GM19397 (cell line): Measurements from ENCODE around the gene MAJIN.

ENCODE experiments used
- ATAC-seq: cut with Tn5 transposase; IDR thresholded peaks from one replicate; pipeline ENCODE4 v1.9.1; 2021; ENCODE audit warnings: mild to moderate bottlenecking, moderate library complexity; ENCODE audit not compliant: unreplicated experiment

MAJIN gene

DNA sequence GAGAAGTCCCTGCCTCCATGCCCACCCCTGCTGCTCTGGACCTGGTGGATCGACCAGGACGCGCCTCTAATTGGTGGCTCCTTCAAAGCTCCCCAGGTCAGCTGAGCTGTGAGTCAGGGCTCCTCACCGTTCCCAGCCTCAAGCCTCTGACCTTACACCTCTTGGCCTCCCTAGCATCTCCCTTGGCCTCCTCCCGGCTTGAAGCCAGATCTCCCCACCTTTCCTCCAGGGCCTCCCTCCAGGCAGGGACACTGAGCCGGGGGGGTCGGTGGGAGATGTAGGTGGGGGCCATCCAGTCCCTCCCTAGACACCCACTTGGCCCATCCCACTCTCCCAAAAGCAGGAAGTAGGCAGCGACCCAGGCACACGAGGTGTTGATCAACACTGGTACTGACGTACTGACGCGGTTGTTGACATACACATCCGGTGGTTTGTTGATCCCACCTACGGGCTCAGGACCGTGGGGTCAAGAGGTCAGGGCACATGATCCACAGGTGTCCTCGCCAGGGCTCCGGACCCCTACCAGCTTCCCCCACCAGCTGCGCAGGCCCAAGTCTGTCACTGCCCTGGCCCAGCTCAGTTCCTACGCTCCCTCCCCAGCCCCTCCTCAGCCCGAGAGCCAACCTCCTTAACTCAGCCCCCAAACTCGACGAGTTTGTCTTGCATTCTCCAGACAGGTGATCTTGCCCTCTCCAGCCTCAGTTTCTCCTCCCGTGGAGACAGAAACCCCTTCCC is 55.7 kb downstream of the MAJIN start:
- no peak for ATAC-seq

DNA sequence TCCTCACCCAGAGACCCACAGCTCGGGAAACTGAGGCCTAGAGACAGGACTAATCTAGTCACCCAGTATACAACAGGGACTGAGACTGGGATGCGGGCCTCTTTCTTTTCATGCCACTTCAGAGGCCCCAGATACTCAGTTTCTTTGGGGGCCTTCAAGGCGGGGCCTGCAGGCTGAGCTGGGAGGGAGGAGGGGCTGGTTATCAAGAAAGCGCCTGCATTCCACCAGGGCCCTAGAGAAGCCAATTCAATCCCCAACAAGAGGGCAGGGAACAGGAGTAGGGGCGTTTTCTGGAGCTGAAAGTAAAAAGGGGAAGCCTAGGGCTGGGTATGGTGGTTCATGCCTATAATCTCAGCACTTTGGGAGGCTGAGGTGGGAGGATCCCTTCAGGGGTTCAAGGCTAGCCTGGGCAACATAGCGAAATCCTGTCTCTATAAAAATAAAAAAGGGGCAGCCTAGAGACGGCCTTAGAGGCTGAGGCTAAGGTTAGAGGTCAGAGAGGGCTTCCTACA is 56.5 kb downstream of the MAJIN start:
- ATAC-seq: no peak

DNA sequence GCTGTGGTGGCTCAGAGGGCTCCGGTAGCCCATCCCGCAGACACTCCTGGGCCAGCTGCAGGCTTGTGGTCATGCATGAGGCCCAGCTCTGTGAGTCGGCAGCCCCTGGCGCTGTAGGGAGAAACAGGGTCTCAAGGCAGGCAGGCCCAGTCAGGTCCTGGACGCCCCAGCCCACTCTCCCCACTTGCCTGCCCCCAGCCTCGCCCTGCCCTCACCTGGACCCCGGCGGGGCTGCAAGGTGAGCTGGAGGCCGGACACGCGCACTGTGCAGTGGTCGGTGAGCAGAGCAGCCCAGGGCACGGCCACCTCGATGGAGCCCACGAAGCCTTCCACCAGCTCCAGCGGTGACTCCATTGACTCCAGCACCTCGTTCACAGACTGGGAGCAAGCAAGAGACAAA is 57.8 kb downstream of the MAJIN start:
- ATAC-seq: no peak

DNA sequence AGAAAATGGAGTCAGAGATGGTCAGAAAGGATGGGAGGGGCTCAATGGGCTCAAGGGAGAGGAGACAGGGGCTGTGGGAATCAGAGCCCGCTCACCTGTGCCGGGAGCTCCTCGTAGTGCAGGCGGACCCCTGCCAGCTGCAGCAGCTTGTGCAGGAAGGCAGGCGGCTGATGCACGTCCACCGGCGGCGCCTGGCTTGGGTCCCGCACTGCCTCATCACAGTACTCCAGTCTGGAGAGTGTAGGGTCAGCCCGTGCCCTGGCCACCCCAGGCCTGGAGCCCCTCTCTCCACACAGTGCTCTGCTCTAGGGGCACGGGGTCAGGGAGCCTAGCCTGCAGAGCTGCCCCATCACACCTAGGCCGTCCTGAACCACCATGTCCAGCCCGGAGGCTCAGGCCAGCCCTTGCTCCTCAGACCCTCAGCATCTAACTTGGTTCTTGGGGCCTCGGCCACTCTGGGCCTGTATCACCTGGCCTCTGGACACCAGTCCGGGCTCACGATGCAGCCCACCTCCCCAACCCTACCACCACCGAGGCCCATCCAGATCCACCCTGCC is 58.7 kb downstream of the MAJIN start:
- ATAC-seq: no peak

DNA sequence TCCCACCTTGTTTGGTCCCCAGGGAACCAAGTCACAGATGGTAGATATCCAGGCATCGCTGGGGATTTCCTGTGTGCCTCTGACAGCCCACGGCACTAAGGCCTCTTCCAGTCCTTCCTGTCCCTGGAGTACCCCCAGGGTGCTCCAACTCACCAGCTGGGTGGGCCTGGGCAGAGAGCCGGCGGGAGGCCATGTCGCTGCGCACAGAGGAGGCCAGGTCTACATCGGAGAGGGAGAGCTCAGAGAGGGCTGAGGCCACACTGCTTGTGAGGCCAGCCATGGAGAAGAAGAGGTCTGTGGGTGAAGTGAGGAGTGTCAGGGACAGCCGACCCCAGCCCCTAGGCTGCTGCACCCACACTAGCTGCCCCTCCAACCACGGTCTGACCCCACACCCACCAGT is 60.2 kb downstream of the MAJIN start:
- no peak for ATAC-seq

DNA sequence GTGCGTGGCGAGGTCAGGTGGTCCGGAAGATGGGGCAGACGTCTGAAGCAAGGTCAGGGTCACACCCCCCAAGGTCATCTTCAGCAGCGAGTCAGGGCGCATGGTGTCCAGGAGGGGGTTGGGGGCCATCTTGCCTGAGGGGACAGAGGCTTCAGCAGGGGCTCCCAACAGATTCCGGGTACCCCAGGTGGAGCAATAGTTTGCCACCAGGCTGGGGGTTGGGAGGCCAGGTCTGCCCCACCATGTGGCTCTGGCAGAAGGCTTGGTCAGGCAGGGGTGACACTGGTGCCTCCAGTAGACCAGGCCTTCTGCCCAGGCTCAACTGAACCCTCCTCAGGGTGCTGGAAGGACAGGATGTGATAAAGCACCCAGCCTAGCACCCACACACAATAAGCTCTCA is 60.8 kb downstream of the MAJIN start:
- no peak for ATAC-seq

DNA sequence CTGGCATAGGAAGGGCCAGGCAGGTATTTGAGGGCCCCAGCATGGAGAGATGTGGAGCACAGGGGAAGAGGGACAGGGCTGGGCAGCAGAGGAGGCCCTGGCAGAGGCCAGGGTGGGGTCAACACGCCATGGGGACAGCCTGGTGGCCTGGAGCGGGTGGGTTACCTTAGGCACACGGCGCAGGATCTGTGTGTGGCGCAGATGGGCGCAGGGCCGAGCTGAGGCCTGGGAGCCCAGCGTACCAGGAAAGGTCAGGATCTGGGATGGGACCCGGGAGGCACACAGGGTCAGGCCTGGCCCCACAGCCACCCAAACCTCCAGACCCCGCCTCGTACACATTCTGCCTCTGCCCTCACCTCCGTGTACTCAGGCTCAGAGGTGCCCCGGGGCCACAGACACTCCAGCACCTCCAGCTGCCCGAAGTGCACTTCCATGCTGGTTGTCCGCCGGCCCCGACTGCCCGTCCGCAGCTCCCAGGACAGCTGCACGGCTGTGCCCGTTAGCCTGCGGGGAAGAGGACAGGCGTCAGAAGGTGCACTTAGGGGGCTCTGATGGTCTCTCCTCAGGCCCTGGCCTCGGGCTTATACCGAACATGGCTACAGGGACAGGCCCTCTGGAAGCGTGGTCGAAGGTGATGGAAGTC is 61.3 kb downstream of the MAJIN start:
- no peak for ATAC-seq

DNA sequence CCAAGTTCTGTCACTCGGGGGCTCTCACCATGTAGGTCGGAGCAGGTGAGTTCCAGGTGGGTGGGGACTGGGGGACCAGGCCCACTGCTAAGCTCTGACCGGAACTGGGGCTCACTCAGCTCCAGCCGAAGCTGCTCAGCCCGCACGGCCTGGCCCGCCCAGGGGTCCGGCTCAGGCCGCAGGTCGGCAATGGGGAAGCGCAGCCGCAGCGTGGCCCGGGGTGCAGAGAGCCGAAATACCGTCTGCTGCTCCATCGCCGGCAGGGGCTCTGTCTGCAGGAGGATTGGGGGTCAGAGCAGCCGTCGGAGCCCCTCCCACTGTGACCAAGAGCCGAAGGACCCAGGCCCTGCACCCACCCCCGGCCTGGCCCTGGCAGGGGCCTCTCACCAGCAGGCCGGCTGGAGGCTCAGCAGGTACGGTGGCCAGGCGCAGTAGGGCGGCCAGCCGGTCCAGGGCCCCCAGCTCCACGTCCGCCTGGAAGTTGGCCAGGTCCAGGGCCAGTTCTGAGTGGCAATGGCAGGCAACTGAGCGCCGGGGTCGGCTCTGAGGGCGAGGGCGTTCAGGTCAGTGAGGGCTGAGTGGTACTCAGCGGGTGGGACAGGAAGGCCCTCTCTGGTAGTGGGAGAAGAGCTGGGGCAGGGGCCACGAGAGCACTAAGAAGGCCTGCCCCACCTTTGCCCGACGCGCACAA is 62.1 kb downstream of the MAJIN start:
- ATAC-seq: no peak

DNA sequence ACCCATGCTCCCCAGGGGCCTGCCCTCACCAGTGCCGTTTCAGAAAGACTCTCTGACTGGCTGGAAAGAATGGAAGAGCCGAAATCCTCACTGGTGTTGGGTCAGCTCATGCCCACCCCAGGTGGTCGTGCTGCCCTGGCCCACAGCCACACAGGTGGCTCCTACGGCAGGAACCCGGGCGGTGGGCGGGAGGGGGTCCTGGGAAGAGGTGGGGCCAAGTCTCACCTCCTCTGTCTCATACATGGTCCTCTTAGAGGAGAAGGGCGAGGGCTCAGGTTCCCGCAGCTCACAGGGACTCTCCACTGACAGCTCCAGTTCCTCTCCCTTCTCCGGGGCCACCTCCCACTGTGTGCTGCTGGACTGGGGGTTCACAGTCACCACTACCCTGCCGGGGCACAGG is 63.1 kb downstream of the MAJIN start:
- no peak for ATAC-seq

DNA sequence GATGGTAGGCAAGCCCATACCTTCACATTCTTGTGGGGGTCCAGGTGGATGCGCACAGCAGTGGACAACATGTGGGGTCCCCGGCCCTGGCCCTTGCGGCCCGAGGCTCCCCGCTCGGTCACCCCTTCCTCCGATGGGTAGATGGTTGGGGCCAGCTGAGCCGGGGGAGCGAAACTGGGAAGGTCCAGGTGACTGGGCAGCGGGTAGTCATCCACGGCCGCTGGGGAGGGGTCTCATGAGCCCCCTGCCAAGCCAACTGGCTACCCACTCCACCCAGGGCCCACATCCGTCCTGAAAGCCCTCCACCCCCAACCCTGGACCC is 65.6 kb downstream of the MAJIN start:
- no peak for ATAC-seq

DNA sequence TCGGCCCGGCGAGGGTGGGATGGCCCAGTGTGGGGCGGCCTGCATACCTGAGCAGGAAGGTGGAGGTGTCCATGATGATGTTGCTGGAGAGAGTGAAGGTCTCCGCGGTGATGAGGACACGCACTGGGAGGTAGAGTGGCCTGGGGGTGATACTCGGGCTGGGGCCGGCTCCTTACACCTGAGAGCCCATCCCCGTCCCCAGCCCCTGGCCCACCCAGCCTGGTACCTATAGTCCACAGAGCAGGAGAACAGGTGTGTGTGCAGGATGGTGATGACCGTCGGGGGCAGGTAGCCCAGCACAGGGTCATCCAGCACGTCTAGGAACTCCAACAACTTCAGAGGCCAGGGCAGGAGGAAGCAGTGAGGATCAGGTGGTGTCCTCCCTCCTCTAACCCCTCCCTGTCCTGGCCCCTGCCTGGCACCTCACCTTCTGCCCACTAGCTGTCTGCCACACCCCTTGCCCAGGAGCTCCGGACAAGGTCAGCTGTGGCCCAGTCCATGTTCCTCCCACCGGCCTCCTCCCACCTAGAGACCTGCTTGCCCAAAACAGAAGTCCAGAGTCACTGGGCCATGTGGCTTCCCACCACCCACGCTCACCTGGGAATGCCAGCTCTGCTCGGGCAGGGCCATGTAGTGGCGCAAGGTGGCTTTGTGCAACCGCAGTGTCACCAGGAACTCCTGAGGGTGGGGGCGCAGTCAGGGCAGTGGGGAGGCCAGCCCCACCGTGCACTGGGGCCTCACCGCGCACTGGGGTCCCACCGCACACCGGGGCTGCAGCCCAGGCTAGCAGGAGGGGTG is 66.2 kb downstream of the MAJIN start:
- ATAC-seq: no peak

DNA sequence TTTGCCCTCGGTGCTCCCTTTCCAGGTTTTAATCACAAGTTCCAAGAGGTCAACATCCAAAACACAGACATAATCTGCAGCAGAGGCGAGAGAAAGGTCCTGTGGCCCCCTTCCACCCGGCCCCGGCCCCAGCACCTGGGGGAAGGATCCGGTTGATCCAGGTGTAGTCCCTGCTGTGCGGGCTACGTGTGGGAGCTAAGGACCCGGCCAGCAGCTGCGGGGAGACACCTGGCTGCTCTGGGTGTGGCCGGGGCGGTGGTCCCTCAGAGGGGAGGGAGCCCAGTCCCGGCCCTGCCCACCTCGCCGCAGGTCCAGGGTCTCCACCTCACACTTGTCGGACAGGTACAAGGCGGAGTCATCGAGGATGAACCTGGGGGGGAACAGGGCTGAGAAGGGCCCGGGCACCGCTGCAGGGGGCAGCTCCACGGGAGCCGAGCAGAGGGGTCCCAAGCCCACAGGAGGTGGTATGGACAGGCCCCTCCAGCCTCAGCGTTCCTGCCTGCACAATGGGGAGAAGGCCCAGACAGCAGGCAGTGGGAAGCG is 68.5 kb downstream of the MAJIN start:
- no peak for ATAC-seq

DNA sequence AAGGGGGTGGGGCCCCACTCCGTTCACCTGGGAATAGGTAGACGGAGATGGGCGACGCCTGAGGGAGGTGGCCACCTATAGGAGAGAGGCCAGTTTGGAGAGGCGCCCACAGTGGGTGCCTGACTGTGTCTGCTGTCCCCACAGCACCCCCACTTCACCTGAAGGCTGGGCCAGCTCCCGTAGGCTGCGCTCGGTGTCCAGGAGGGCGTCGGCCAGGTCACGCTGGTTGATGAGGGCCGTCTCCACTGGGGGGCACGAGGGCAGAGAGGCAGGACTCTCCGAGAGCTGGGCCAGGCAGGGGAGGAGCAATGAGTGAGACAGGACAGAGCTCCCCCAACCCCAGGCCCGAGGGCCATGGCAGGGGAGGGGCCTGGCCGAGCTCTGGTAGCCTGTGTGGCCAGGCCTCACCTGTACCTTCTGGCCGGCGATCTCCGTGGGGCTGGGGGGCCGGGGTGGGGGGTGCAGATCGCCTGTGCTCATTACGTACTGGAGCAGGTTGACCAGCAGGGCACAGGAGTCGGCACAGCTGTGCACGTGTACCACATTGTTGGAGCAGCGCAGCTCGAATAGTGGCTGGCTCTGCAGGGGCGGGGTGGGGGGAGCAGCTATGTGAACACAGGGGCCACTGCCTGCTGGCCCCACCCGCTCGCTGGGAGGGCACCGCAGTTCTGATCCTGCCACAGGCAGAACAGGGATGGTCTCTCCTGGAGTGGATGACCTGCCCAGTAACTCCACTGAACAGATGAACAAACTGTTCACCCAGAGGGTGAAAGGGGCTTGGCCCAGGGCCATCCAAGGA is 69.6 kb downstream of the MAJIN start:
- no peak for ATAC-seq

DNA sequence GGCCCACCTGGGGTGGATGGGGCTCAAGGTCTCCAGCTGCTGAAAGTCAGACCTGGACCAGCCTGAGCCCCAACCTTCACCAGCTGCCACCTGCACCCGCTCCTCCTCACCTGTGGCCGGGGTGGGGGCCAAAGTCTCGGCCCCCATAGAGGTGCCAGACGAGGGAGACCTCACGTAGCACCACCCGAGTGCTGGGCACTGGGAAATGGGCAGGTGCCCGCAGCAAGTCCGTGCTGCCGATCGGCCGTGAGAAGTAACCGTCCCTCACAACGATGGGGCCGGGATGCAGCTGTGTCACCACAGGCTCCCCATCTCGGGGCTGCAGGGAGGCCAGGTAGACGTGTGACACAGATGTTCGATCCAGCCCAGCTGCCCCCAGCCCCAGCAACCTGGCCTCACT is 71.1 kb downstream of the MAJIN start:
- no peak for ATAC-seq

DNA sequence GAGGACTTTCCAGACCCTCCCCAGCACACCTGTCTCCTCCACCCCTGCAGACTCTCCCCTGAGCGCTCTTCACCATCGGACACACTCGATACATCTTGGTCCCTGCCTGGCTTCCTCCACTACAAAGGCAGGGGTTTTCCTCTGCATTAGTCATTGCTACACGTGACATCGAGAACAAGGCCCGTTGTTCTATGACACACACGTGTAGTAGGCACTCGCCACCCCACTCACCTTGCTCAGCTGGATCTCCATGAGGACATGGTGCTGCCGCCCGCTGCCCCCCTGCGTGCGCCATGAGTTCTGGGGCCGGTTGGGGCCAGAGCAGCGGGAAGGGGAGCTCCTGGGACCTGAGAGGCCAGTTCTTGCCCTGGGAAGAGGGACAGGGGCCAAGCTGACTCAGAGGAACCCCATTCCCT is 71.6 kb downstream of the MAJIN start:
- no peak for ATAC-seq

DNA sequence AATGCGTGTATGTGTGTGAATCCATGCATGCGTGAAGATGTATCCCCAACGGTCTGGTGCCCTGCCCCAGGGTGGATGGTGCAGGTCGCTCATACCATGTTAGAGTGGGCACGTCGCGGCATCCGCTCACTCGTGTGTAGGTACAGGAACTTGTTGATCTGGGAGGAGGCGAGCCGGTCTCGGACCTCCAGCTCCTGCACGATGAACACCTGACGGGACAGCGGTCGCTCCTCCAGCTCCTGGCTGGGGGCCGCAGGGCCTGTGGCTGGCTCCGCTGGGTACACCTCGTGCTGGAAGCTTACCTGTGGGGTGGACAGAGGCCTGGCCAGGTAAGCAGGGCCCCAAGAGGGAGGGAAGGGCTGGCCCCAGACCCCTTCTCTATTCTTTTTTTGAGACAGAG is 73.4 kb downstream of the MAJIN start:
- ATAC-seq: no peak

DNA sequence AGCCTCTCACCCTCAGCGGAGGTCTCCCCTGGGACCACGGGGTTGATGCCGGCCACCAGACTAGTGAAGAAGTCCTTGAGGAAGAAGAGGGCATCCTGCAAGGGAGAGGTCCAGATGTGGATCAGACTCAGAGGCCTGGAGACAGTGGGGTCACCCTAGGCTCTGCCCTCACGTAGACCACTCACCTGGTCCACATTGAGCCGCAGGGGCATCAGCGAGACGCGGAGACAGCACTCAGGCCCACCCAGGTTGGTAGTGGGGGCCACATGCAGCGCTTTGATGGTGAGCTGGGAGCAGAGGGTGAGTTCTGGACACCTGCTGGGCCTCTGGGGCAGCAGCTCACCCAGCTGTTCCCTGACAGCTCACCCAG is 73.8 kb downstream of the MAJIN start:
- ATAC-seq: no peak

DNA sequence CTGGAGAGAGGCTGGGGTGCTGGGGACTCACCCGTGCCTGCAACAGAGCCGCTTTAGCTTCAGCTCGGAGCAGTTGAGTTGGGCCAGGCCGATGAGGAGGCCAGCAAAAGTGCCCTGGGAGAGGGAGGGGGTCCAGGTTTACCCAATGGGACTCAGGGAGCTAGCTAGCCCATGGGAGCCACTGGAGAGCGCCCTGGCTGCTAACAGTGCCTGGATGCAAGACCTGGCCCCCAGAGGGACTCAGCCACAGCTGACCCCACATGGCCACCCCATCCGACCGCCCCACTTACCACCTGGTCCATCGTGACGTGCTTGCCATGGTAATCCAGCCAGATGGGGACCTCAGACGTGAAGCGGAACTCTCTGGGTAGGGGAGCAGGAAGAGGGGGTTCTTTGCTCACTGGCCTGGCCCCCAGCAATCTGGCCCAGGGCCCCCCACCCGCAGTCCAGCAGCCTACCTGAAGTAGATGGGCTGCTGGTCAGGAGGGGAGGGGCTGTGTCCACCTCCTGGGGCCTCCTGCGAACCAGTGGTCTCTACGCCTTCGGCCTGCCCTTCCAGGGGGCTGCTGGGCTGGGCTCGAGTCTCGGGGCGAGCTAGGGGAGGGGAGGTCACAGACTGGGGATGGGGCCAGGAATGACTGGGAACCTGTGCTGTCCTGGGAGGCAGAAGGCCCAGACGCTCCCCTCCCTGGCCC is 74.4 kb downstream of the MAJIN start:
- ATAC-seq: no peak

DNA sequence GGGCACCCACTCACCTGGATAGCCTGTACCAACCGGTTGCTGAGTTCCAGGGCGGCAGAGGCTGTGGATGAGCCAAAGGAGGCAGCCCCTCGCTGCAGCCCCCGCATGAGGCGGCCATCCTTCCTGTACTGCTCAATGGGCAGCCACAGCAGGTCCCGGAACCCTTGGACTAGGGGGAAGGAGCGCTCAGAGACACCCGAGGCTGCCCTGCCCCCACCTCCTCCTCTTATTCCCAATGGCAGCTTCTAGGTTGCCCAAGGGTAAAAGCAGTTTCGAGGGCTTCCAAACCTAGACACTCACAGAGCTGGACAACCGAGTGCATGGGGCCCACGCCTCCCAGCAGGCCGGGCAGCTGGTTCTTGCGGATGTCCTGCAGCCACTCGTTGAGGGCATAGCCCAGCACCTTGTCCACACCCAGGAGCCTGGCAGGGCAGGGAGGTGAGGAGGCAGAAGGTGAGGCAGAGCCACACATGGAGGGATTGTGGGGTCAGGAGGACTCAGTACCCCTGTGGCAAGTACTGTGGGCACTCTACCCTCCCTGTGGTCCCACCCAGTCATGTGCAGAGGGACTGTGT is 75.4 kb downstream of the MAJIN start:
- no peak for ATAC-seq
